ENCODE results near the gene MAU2.

MAU2 gene

GRCh38 chr19:19315444-19315843 lies 5.2 kb upstream of the MAU2 start:
- TF ChIP-seq MAX (IDR thresholded peaks at IDR 0.05) (no peak), NFIC (IDR thresholded peaks at IDR 0.05) (no peak), CREB1 (IDR thresholded peaks at IDR 0.05; ENCODE audit: low read depth) (no peak), CEBPB (IDR thresholded peaks at IDR 0.05) (no peak), TEAD4 (IDR thresholded peaks at IDR 0.05) (no peak), RAD21 (IDR thresholded peaks at IDR 0.05; ENCODE audit: low read depth) (no peak), EGR1 (IDR thresholded peaks at IDR 0.05) (no peak), TAF1 (IDR thresholded peaks at IDR 0.05; ENCODE audit: low read depth) (no peak), FOXM1 (IDR thresholded peaks at IDR 0.05; ENCODE audit: borderline replicate concordance, low read depth) (no peak), TCF12 (IDR thresholded peaks at IDR 0.05; ENCODE audit: low read depth) (no peak), EP300 (IDR thresholded peaks at IDR 0.05; ENCODE audit: borderline replicate concordance) (no peak), YY1 (IDR thresholded peaks at IDR 0.05; ENCODE audit: low read depth) (no peak)
- TF ChIP-seq, protein P1, sequence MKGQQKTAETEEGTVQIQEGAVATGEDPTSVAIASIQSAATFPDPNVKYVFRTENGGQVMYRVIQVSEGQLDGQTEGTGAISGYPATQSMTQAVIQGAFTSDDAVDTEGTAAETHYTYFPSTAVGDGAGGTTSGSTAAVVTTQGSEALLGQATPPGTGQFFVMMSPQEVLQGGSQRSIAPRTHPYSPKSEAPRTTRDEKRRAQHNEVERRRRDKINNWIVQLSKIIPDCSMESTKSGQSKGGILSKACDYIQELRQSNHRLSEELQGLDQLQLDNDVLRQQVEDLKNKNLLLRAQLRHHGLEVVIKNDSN (IDR thresholded peaks at IDR 0.05): no peak
- TF ChIP-seq, protein P2, sequence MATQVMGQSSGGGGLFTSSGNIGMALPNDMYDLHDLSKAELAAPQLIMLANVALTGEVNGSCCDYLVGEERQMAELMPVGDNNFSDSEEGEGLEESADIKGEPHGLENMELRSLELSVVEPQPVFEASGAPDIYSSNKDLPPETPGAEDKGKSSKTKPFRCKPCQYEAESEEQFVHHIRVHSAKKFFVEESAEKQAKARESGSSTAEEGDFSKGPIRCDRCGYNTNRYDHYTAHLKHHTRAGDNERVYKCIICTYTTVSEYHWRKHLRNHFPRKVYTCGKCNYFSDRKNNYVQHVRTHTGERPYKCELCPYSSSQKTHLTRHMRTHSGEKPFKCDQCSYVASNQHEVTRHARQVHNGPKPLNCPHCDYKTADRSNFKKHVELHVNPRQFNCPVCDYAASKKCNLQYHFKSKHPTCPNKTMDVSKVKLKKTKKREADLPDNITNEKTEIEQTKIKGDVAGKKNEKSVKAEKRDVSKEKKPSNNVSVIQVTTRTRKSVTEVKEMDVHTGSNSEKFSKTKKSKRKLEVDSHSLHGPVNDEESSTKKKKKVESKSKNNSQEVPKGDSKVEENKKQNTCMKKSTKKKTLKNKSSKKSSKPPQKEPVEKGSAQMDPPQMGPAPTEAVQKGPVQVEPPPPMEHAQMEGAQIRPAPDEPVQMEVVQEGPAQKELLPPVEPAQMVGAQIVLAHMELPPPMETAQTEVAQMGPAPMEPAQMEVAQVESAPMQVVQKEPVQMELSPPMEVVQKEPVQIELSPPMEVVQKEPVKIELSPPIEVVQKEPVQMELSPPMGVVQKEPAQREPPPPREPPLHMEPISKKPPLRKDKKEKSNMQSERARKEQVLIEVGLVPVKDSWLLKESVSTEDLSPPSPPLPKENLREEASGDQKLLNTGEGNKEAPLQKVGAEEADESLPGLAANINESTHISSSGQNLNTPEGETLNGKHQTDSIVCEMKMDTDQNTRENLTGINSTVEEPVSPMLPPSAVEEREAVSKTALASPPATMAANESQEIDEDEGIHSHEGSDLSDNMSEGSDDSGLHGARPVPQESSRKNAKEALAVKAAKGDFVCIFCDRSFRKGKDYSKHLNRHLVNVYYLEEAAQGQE (IDR thresholded peaks at IDR 0.05; ENCODE audit: low read depth): no peak

GRCh38 chr19:19316082-19316481 lies 4.5 kb upstream of the MAU2 start:
- TF ChIP-seq ZBTB7A (IDR thresholded peaks at IDR 0.05; ENCODE audit: low read depth) (no peak), EP300 (IDR thresholded peaks at IDR 0.05; ENCODE audit: borderline replicate concordance) (no peak), TAF1 (IDR thresholded peaks at IDR 0.05; ENCODE audit: low read depth) (no peak), CEBPB (IDR thresholded peaks at IDR 0.05) (no peak), YY1 (IDR thresholded peaks at IDR 0.05; ENCODE audit: low read depth) (no peak), NFIC (IDR thresholded peaks at IDR 0.05) (no peak), FOXM1 (IDR thresholded peaks at IDR 0.05; ENCODE audit: borderline replicate concordance, low read depth) (no peak), MAX (IDR thresholded peaks at IDR 0.05) (no peak), CREB1 (IDR thresholded peaks at IDR 0.05; ENCODE audit: low read depth) (no peak), TCF12 (IDR thresholded peaks at IDR 0.05; ENCODE audit: low read depth) (no peak), RAD21 (IDR thresholded peaks at IDR 0.05; ENCODE audit: low read depth) (no peak), EGR1 (IDR thresholded peaks at IDR 0.05) (no peak), TEAD4 (IDR thresholded peaks at IDR 0.05) (no peak)
- TF ChIP-seq, protein P1 (IDR thresholded peaks at IDR 0.05): no peak
- TF ChIP-seq, protein P2 (IDR thresholded peaks at IDR 0.05; ENCODE audit: low read depth): no peak

GRCh38 chr19:19319732-19320360 lies 783 bp upstream of the MAU2 start:
- no peak for TF ChIP-seq TCF12 (IDR thresholded peaks at IDR 0.05; ENCODE audit: low read depth)
- TF ChIP-seq FOXM1 (IDR thresholded peaks at IDR 0.05; ENCODE audit: borderline replicate concordance, low read depth): no peak
- TF ChIP-seq ZBTB7A (IDR thresholded peaks at IDR 0.05; ENCODE audit: low read depth): no peak
- TF ChIP-seq RAD21 (IDR thresholded peaks at IDR 0.05; ENCODE audit: low read depth): no peak
- TF ChIP-seq EGR1 (IDR thresholded peaks at IDR 0.05): no peak
- TF ChIP-seq TAF1 (IDR thresholded peaks at IDR 0.05; ENCODE audit: low read depth): no peak; the same call in 1 of the 2 replicates
- TF ChIP-seq YY1 (IDR thresholded peaks at IDR 0.05; ENCODE audit: low read depth): no peak
- no peak for TF ChIP-seq EP300 (IDR thresholded peaks at IDR 0.05; ENCODE audit: borderline replicate concordance)
- no peak for TF ChIP-seq MAX (IDR thresholded peaks at IDR 0.05)
- no peak for TF ChIP-seq CREB1 (IDR thresholded peaks at IDR 0.05; ENCODE audit: low read depth)
- no peak for TF ChIP-seq TEAD4 (IDR thresholded peaks at IDR 0.05)
- no peak for TF ChIP-seq NFIC (IDR thresholded peaks at IDR 0.05)
- TF ChIP-seq, protein P2 (IDR thresholded peaks at IDR 0.05; ENCODE audit: low read depth): no peak
- no peak for TF ChIP-seq CEBPB (IDR thresholded peaks at IDR 0.05)
- TF ChIP-seq, protein P1 (IDR thresholded peaks at IDR 0.05): no peak

All from Ishikawa (cell line).